B cell (primary cell): ENCODE data around the gene ZFPL1. TPM values are rescaled to one million over a fixed set of nuclear protein-coding genes. Genes with fewer than 3 reads are reported as not detected.

Experiments used
- ATAC-seq: fragments of 200-7000 bp; cut with Tn5 transposase; one replicate; pipeline ENCODE4 v1.10.0; 2021; ENCODE audit warnings: low read depth, mild to moderate bottlenecking, moderate number of reproducible peaks, moderate library complexity
- CTCF ChIA-PET: fragments of 350-600 bp; sonication (Branson Sonifier 250); formaldehyde crosslinking; loops from one replicate; lab custom pipeline; 2021; ENCODE audit warnings: antibody characterized with exemption, inconsistent platforms; lab: Charles Lee
- POLR2A ChIA-PET: fragments of 350-600 bp; sonication (Branson Sonifier 250); formaldehyde crosslinking; loops from one replicate; lab custom pipeline; 2021; ENCODE audit warnings: antibody characterized with exemption; lab: Charles Lee
- DNase-seq: peaks from one replicate; pipeline ENCODE4 v3.0.0; 2013
- H2AFZ ChIP-seq: 2 replicates; pipeline ENCODE4 v1.6.1; 2012; ENCODE audit warnings: mild to moderate bottlenecking, low read depth, low read length; ENCODE audit not compliant: insufficient read depth, poor library complexity, severe bottlenecking
- H3K27ac ChIP-seq, 2 donors: 1 replicate in 1 of 2; 2 replicates in 1 of 2; pipeline ENCODE4 v1.5.1; 2012 to 2013; ENCODE audit warnings: low read length in 2 of 2, mild to moderate bottlenecking in 2 of 2, moderate library complexity in 1 of 2
- H3K27me3 ChIP-seq, 4 experiments: fragments of 200-600 bp in 1 of 4; sonication (generic) in 1 of 4; replicated peaks in 1 of 4; 1 replicate in 2 of 4; 2 replicates in 2 of 4; pipeline versions ENCODE4 v1.6.1 to v1.7.0; 2013 to 2016; ENCODE audit warnings: low read length in 3 of 4, mild to moderate bottlenecking in 2 of 4, mixed read lengths in 1 of 4, moderate library complexity in 1 of 4; ENCODE audit not compliant: insufficient read depth in 4 of 4, control insufficient read depth in 3 of 4; ENCODE audit errors: control extremely low read depth in 1 of 4
- H3K36me3 ChIP-seq, 2 experiments: replicated peaks in 1 of 2; 1 replicate in 1 of 2; 2 replicates in 1 of 2; pipeline versions ENCODE4 v1.6.1 to v1.7.1; 2013; ENCODE audit warnings: low read length in 1 of 2; ENCODE audit not compliant: insufficient read depth in 2 of 2, control insufficient read depth in 1 of 2; ENCODE audit errors: control extremely low read depth in 1 of 2, extremely low read depth in 1 of 2
- H3K4me1 ChIP-seq, 2 donors: fragments of 200-600 bp in 1 of 2; sonication (generic) in 1 of 2; 1 replicate in 1 of 2; 2 replicates in 1 of 2; pipeline versions ENCODE4 v1.5.1 to v1.6.1; 2013 to 2017; ENCODE audit warnings: low read length in 2 of 2; ENCODE audit not compliant: control insufficient read depth in 2 of 2, insufficient read depth in 2 of 2
- H3K4me2 ChIP-seq: replicated peaks from 2 replicates; pipeline ENCODE3; 2012; ENCODE audit warnings: mild to moderate bottlenecking, low read depth, low read length; ENCODE audit not compliant: poor library complexity, severe bottlenecking
- H3K4me3 ChIP-seq, 5 experiments: fragments of 200-600 bp in 1 of 5; sonication (generic) in 1 of 5; 1 replicate in 3 of 5; 2 replicates in 2 of 5; pipeline versions ENCODE4 v1.5.1 to v1.7.0; 2011 to 2016; ENCODE audit warnings: low read length in 4 of 5, mild to moderate bottlenecking in 4 of 5, low read depth in 2 of 5, control low read depth in 1 of 5, moderate library complexity in 1 of 5; ENCODE audit not compliant: insufficient read depth in 1 of 5; ENCODE audit errors: control extremely low read depth in 1 of 5, extremely low read depth in 1 of 5
- H3K79me2 ChIP-seq: fragments of 200-600 bp; sonication (generic); one replicate; pipeline ENCODE4 v1.6.0; 2016; ENCODE audit warnings: low read length; ENCODE audit not compliant: control insufficient read depth, insufficient read depth
- H3K9ac ChIP-seq: fragments of 200-600 bp; sonication (generic); 2 replicates; pipeline ENCODE4 v1.6.1; 2017; ENCODE audit warnings: mild to moderate bottlenecking, low read length, moderate library complexity
- H3K9me3 ChIP-seq, 3 donors: one replicate each; pipeline versions ENCODE4 v1.6.1 to v1.7.1; 2013; ENCODE audit warnings: low read length in 2 of 3; ENCODE audit not compliant: control insufficient read depth in 2 of 3, insufficient read depth in 1 of 3; ENCODE audit errors: control extremely low read depth in 1 of 3
- H4K20me1 ChIP-seq: 2 replicates; pipeline ENCODE4 v1.6.0; 2012; ENCODE audit warnings: mild to moderate bottlenecking, low read length; ENCODE audit not compliant: insufficient read depth, control insufficient read depth, poor library complexity, severe bottlenecking
- H3K27ac Mint-ChIP-seq: one replicate; pipeline ENCODE4 v1.8.0; 2021; ENCODE audit warnings: mixed read lengths
- H3K27me3 Mint-ChIP-seq: one replicate; pipeline ENCODE4 v1.8.0; 2021; ENCODE audit warnings: mixed read lengths
- H3K4me1 Mint-ChIP-seq: one replicate; pipeline ENCODE4 v1.8.0; 2021; ENCODE audit warnings: mixed read lengths
- H3K4me3 Mint-ChIP-seq: one replicate; pipeline ENCODE4 v1.8.0; 2021; ENCODE audit warnings: mixed read lengths
- H3K9me3 Mint-ChIP-seq: one replicate; pipeline ENCODE4 v1.8.0; 2022; ENCODE audit warnings: mixed read lengths; ENCODE audit not compliant: insufficient read depth
- CTCF ChIP-seq: fragments of 200-600 bp; IDR thresholded peaks from one replicate; pipeline ENCODE4 v1.8.0; 2022; ENCODE audit warnings: antibody characterized with exemption, mild to moderate bottlenecking
- EZH2 ChIP-seq: IDR thresholded peaks from 2 replicates; pipeline ENCODE4 v1.6.1; 2012; ENCODE audit warnings: borderline replicate concordance, low read depth, mild to moderate bottlenecking, moderate library complexity, low read length; ENCODE audit not compliant: insufficient read depth, poor library complexity, severe bottlenecking
- WGBS: methylation state at CpG from one replicate; pipeline ENCODE4 v1.1.5; 2013; ENCODE audit warnings: missing lambda C conversion rate; ENCODE audit not compliant: insufficient coverage; 5-methylcytosine and 5-hydroxymethylcytosine counted together
- intact Hi-C: fragments of 100-400 bp; cut with micrococcal nuclease; formaldehyde crosslinking; loops from one replicate; pipeline ENCODE4 v1.10.0; 2022
- polyA plus RNA-seq: library from polyadenylated mRNA; depleted of rRNA; stranded (reverse); fragments of >200 nt; gene quantifications from 2 replicates; pipeline ENCODE4 v1.2.3, GENCODE V29; 2012
- total RNA-seq, 2 donors: library from RNA; stranded (reverse); fragments of 120-200 nt in 1 of 2; gene quantifications; 1 replicate in 1 of 2; 2 replicates in 1 of 2; pipeline versions ENCODE4 v1.2.3 to v1.2.4, GENCODE V29; 2013 to 2022

ZFPL1 gene
- total and polyA plus RNA-seq, 2 donors (not counting 1 experiment from before 2014, with no cell fraction given), result 57.3 to 79.2 TPM

GRCh38 chr11:65119670-65119995, 35.6 kb downstream of the ZFPL1 start:
- Histone ChIP-seq H3K79me2 (peaks cover 86% of the 10 kb centered on the region), H2AFZ (no peak overlapping the region), H4K20me1 (peaks cover 31% of the 10 kb centered on the region), H3K36me3 (peaks cover 0 to 48% of the 10 kb centered on the region in 2 experiments), H3K27me3 (no peaks in the 10 kb centered on the region), H3K4me1 (peaks cover 34 to 57% of the 10 kb centered on the region in 2 donors), H3K9me3 (no peaks in the 10 kb centered on the region), H3K27ac (peak overlapping the region in 1 of 2 donors; percentile 96), H3K4me3 (no peak overlapping the region), H3K9ac (no peak overlapping the region), H3K4me2 (no peak overlapping the region)
- TF ChIP-seq CTCF, result no peak
- TF ChIP-seq EZH2, result no peak
- ATAC-seq (no peak), DNase-seq (no peak)
- intact Hi-C loops, result loop anchor here (5.0 to 10.0 kb wide), 4 partner anchors 205 to 495 kb away; partner anchors contain the start of genes ATG2A, MAP3K11, PCNX3 and SF1
- H3K27me3 Mint-ChIP-seq, result no peaks in the 10 kb centered on the region
- no peaks in the 10 kb centered on the region for H3K9me3 Mint-ChIP-seq
- CTCF ChIA-PET, result interaction anchor here (0.8 to 5.0 kb wide), 6 partner anchors 10 to 273 kb away, joined by 3 to 47 read pairs (median 12); partner anchors contain the start of genes ARL2, CAPN1 and TM7SF2
- H3K4me1 Mint-ChIP-seq, result peaks cover 63% of the 10 kb centered on the region
- H3K4me3 Mint-ChIP-seq, result peak overlapping the region; percentile 41
- peak overlapping the region; percentile 38 for H3K27ac Mint-ChIP-seq
- POLR2A ChIA-PET, result interaction anchor here (3.6 to 7.3 kb wide), 2 partner anchors 14 to 62 kb away, joined by 23 to 160 read pairs; partner anchors contain the start of genes CAPN1 and SYVN1

GRCh38 chr11:65120831-65121230, 36.8 kb downstream of the ZFPL1 start:
- Mint-ChIP-seq H3K27me3 (no peaks in the 10 kb centered on the region), H3K4me3 (peak overlapping the region; percentile 98), H3K4me1 (peaks cover 60% of the 10 kb centered on the region), H3K9me3 (no peaks in the 10 kb centered on the region), H3K27ac (peak overlapping the region; percentile 99)
- peak overlapping the region; percentile 95 for H3K9ac ChIP-seq
- H3K79me2 ChIP-seq, result peaks cover 85% of the 10 kb centered on the region
- POLR2A ChIA-PET, result interaction anchor here (2.1 to 7.3 kb wide), 3 partner anchors 9 to 61 kb away, joined by 23 to 160 read pairs (median 27); partner anchors contain the start of genes CAPN1, SYVN1 and TM7SF2
- TF ChIP-seq EZH2, result no peak
- TF ChIP-seq CTCF, result no peak
- no peak overlapping the region for H2AFZ ChIP-seq
- intact Hi-C loops, result no loop called here
- peak overlapping the region; percentile 92 for H3K4me2 ChIP-seq
- CTCF ChIA-PET, result interaction anchor here (1.3 to 5.0 kb wide), 7 partner anchors 10 to 277 kb away, joined by 3 to 47 read pairs (median 17); partner anchors contain the start of genes ARL2, CAPN1, CDC42BPG and TM7SF2
- peak overlapping the region; percentile 93 to 96 for H3K27ac ChIP-seq
- no peaks in the 10 kb centered on the region for H3K9me3 ChIP-seq
- H3K4me1 ChIP-seq, result peaks cover 34 to 53% of the 10 kb centered on the region in 2 donors
- peaks cover 0 to 54% of the 10 kb centered on the region in 2 experiments for H3K36me3 ChIP-seq
- peaks cover 34% of the 10 kb centered on the region for H4K20me1 ChIP-seq
- ATAC-seq (no peak), DNase-seq (peak; percentile 17)
- no CpG with 5 or more reads among the region's 3 CpGs for WGBS
- H3K4me3 ChIP-seq, result peak overlapping the region; percentile 65 to 98 (median 95)
- H3K27me3 ChIP-seq, result no peaks in the 10 kb centered on the region
